ENCODE data around the gene GPR37L1. TPM values are rescaled to one million over a fixed set of nuclear protein-coding genes. Genes with fewer than 3 reads are reported as not detected.
"Not testable (repeated sequence)": the region's sequence is repeated elsewhere in the genome, so short reads cannot be mapped to it uniquely, and the experiment has no call there.

GPR37L1 gene
- total RNA-seq, 6 experiments from 2014 or later = 0.12 to 0.49 (median 0.12) TPM; not detected in 2

DNA sequence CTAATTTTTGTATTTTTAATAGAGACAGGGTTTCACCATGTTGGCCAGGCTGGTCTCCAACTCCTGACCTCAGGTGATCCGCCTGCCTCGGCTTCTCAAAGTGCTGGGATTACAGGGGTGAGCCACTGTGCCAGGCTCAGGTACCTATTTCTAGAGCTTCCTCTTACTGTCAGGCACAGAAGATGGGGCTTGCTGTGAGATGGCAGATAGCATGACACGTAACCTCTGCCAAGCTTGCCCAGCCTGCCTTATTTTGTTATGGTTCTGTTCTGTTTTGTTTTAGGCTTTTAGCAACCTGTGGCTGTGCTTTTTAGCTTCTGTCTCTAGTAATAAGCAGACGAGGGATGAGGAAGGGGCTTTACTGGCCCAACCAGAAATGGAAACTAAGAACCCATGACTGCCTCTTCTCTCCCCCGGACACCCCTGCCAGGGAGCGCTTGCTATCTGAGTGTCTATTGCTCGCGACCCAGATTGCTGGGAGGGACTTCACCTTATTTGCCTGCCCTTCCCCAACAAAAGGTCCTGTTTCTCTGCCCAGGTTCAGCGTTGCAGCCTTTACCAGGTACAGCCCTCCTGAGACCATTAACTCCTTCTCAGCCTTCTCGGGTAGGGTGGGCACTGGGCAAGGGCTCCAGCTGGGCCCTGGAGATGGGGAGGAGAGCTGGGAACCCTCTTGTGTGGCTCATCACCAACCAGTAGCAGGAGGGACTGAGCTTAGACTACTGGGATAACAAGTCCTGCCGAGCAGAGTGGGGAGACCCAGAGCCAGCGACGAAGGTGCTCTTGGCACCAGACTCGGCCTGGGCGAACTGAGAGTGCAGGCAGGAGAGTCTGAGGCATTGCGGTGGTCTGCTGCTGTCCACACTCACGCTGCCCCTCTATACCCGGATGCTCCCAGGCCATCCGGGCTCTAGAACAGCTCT is 57.4 kb downstream of the GPR37L1 start:
- TF ChIP-seq, protein P1, sequence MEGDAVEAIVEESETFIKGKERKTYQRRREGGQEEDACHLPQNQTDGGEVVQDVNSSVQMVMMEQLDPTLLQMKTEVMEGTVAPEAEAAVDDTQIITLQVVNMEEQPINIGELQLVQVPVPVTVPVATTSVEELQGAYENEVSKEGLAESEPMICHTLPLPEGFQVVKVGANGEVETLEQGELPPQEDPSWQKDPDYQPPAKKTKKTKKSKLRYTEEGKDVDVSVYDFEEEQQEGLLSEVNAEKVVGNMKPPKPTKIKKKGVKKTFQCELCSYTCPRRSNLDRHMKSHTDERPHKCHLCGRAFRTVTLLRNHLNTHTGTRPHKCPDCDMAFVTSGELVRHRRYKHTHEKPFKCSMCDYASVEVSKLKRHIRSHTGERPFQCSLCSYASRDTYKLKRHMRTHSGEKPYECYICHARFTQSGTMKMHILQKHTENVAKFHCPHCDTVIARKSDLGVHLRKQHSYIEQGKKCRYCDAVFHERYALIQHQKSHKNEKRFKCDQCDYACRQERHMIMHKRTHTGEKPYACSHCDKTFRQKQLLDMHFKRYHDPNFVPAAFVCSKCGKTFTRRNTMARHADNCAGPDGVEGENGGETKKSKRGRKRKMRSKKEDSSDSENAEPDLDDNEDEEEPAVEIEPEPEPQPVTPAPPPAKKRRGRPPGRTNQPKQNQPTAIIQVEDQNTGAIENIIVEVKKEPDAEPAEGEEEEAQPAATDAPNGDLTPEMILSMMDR (IDR thresholded peaks at IDR 0.05) = no peak
- TF ChIP-seq POLR2A (IDR thresholded peaks at IDR 0.05) = no peak
- intact Hi-C loops (cut with DNase I) = loop anchor here in 1 of 2 donors (10.0 kb wide), 1 partner anchor 535 kb away; the partner anchor contains the start of gene SYT2
- 63% methylated on average over 16 of the region's 19 CpGs for WGBS (ENCODE audit: insufficient coverage, low coverage, low lambda C conversion rate, missing lambda C conversion rate)
- no peaks in the 10 kb centered on the region for H3K27me3 ChIP-seq
- no peaks in the 10 kb centered on the region for H3K36me3 ChIP-seq
- DNase-seq (no peak), ATAC-seq (no peak)
- no peaks in the 10 kb centered on the region for H3K4me1 ChIP-seq
- H3K4me3 ChIP-seq = no peak overlapping the region
- H3K27ac ChIP-seq = no peak overlapping the region
- H3K9me3 ChIP-seq = no peaks in the 10 kb centered on the region

DNA sequence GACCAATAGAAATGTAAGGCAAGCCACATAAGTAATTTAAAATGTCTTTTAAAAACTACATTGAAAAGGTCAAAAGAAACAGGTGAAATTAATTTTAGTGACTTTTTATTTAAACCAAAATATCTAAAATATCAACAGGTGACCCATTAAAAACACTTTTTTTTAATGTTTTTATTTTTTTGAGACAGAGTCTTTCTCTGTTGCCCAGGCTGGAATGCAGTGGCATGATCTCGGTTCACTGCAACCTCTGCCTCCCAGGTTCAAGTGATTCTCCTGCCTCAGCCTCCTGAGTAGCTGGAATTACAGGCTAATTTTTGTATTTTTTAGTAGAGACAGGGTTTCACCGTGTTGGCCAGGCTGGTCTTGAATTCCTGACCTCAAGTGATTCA is 58.0 kb downstream of the GPR37L1 start:
- intact Hi-C loops (cut with DNase I) = loop anchor here in 1 of 2 donors (10.0 kb wide), 1 partner anchor 534 kb away; the partner anchor contains the start of gene SYT2
- not testable (repeated sequence) for H3K27me3 ChIP-seq
- 90% methylated on average over 1 of the region's 2 CpGs for WGBS (ENCODE audit: insufficient coverage, low coverage, low lambda C conversion rate, missing lambda C conversion rate)

DNA sequence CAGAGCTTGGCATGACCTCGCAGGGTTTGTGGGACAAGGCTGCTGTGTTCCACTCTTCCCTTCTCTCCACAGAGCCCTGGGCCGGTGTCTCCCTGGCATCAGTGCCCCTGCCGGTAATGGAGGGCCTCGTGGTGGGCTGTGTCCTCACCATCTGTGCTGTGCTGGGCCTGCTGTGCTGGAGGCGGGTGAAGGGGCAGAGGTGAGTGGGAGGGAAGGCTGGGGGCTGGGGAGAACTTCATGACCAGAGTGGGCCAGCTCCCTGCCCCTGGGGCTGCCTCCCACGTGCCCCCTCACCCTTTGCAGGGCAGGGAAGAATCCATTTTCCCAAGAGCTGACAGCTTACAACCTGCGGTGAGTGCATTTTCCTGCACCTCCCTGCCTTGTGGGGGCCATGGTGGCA is 58.9 kb downstream of the GPR37L1 start:
- Histone ChIP-seq H3K36me3 (no peaks in the 10 kb centered on the region), H3K9me3 (no peaks in the 10 kb centered on the region), H3K4me1 (no peaks in the 10 kb centered on the region), H3K27ac (no peak overlapping the region), H3K27me3 (no peaks in the 10 kb centered on the region), H3K4me3 (no peak overlapping the region)
- WGBS (ENCODE audit: insufficient coverage, low coverage, low lambda C conversion rate, missing lambda C conversion rate) = 17% methylated on average over 1 of the region's 7 CpGs
- DNase-seq (no peak), ATAC-seq (no peak)
- intact Hi-C loops (cut with DNase I) = loop anchor here in 1 of 2 donors (10.0 kb wide), 1 partner anchor 533 kb away; the partner anchor contains the start of gene SYT2
- TF ChIP-seq, protein P1 (IDR thresholded peaks at IDR 0.05) = no peak
- TF ChIP-seq POLR2A (IDR thresholded peaks at IDR 0.05) = no peak

More for the DNA sequence above, 58.0 kb downstream of the GPR37L1 start:
- not testable (repeated sequence) for H3K4me1 ChIP-seq, H3K4me3 ChIP-seq, H3K36me3 ChIP-seq, DNase-seq, ATAC-seq, H3K9me3 ChIP-seq, H3K27ac ChIP-seq

DNA sequence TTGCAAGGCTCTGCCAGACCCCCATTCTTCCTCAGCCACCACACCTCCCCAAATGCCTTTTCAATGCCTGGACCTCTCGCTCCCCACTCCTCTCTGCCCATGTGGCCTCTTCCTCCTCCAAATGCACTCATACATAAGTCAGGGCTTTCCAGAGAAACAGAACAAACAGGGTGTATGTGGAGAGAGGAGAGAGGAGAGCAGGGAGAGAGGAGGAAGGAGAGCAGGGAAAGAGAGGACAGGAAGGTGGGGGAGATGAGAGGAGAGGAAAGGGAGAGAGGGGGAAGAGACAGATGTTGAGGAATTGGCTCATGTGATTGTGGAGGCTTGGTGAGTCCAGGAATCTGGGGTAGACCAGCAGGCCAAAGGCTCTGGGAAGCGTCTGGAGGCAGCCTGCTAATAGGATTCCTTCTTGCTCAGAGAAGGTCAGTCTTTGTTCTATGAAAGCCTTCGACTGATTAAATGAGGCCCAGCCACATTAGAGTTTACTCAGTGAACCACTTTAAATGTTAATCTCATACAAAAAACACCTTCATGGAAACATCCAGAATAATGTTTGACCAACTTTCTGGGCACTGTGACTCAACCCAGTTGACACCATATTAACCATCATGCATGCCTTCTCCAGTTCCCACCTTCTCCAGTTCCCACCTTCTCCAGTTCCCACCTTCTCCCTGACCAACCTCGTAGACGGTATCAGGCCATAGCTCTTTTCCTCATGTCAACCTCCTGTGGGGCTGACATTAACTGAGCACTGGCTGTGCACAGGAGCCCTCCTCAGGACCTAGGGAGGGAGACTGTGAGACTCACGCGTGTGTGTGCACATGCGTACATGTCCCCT is 59.5 kb downstream of the GPR37L1 start:
- TF ChIP-seq, protein P1 (IDR thresholded peaks at IDR 0.05) = no peak
- TF ChIP-seq POLR2A (IDR thresholded peaks at IDR 0.05) = no peak
- Histone ChIP-seq H3K4me1 (no peaks in the 10 kb centered on the region), H3K27ac (no peak overlapping the region), H3K36me3 (no peaks in the 10 kb centered on the region), H3K27me3 (no peaks in the 10 kb centered on the region), H3K9me3 (no peaks in the 10 kb centered on the region), H3K4me3 (no peak overlapping the region)
- no peak for DNase-seq
- 88% methylated on average over 5 of the region's 8 CpGs for WGBS (ENCODE audit: insufficient coverage, low coverage, low lambda C conversion rate, missing lambda C conversion rate)
- intact Hi-C loops (cut with DNase I) = loop anchor here in 1 of 2 donors (10.0 kb wide), 1 partner anchor 533 kb away; the partner anchor contains the start of gene SYT2
- ATAC-seq = no peak

Small RNA genes lying within 50 kb of the gene (small RNA-seq; reads per million reads assigned to genes)
- 0 reads per million in 2 experiments for gene CRIP1P3

Other genes with a start within 250 kb of the GPR37L1 start
- gene SHISA4, start 234.0 kb upstream of the GPR37L1 start, total RNA-seq = 1 to 10 TPM; 2.5 to 8.1 (median 4.8) TPM
- 1 to 10 TPM; 1.1 to 3.5 (median 2.1) TPM for gene LMOD1, start 176.4 kb upstream of the GPR37L1 start, total RNA-seq
- 10 to 100 TPM; 26.5 to 44.1 (median 38.1) TPM for gene TIMM17A, start 167.4 kb upstream of the GPR37L1 start, total RNA-seq
- 10 to 100 TPM; 28.9 to 51.5 (median 41.3) TPM for gene RNPEP, start 140.3 kb upstream of the GPR37L1 start, total RNA-seq
- 100 to 1,000 TPM in 1 of 6 experiments, 10 to 100 TPM in 5; 12.6 to 266 (median 57.8) TPM for gene ELF3, start 112.3 kb upstream of the GPR37L1 start, total RNA-seq
- 10 to 100 TPM; 23.1 to 57.7 (median 36.1) TPM for gene ARL8A, start 21.8 kb downstream of the GPR37L1 start, total RNA-seq
- 1 to 10 TPM in 2 of 6 experiments, under 1 TPM in 4; 0.18 to 5.1 (median 0.73) TPM for gene PTPN7, start 37.7 kb downstream of the GPR37L1 start, total RNA-seq
- gene LGR6, start 70.9 kb downstream of the GPR37L1 start, total RNA-seq = 1 to 10 TPM in 3 of 6 experiments, under 1 TPM in 3; 0.17 to 2.0 (median 1.0) TPM
- 1 to 10 TPM in 3 of 6 experiments, under 1 TPM in 3; 0.53 to 9.1 (median 1.1) TPM for gene UBE2T, start 219.0 kb downstream of the GPR37L1 start, total RNA-seq
- 10 to 100 TPM; 13.7 to 22.2 (median 16.6) TPM for gene PPP1R12B, start 225.8 kb downstream of the GPR37L1 start, total RNA-seq

Measured in right lobe of liver (tissue), 6 donors.